H1 (cell line): ENCODE data around the gene CAMKK2. TPM values are rescaled to one million over a fixed set of nuclear protein-coding genes. Genes with fewer than 3 reads are reported as not detected.

Experiments used
- CREB1 ChIP-seq: IDR thresholded peaks from 2 replicates; pipeline ENCODE4 v1.6.1; 2012; ENCODE audit warnings: inconsistent platforms
- HDAC2 ChIP-seq, 2 experiments: fragments of 300-600 bp in 1 of 2; sonication (generic) in 1 of 2; IDR thresholded peaks; 2 replicates each; pipeline ENCODE4 v1.6.1; 2011 to 2012; ENCODE audit warnings: low read depth in 2 of 2, low read length in 2 of 2, mild to moderate bottlenecking in 2 of 2, moderate library complexity in 2 of 2, borderline replicate concordance in 1 of 2, inconsistent platforms in 1 of 2
- RFX5 ChIP-seq: IDR thresholded peaks from 2 replicates; pipeline ENCODE4 v1.6.1; 2011; ENCODE audit warnings: low read depth, low read length, improper control_type of control experiment, borderline replicate concordance
- SRF ChIP-seq: IDR thresholded peaks from 2 replicates; pipeline ENCODE4 v1.6.1; 2011; ENCODE audit warnings: mild to moderate bottlenecking, low read depth, low read length, moderate library complexity
- TEAD4 ChIP-seq: IDR thresholded peaks from 2 replicates; pipeline ENCODE4 v1.6.1; 2012; ENCODE audit warnings: low read depth, low read length, inconsistent platforms, mixed read lengths
- ZNF274 ChIP-seq: IDR thresholded peaks from 2 replicates; pipeline ENCODE4 v1.7.0; 2012; ENCODE audit warnings: low read length, borderline replicate concordance; ENCODE audit errors: extremely low read depth
- polyA plus RNA-seq, 7 experiments: library from polyadenylated mRNA; depleted of rRNA in 3 of 7; stranded (reverse) in 5 of 7; unstranded in 2 of 7; fragments of >200 nt in 5 of 7; fragments of 200-250 nt in 2 of 7; gene quantifications; 1 replicate in 5 of 7; 2 replicates in 1 of 7; 4 replicates in 1 of 7; pipeline versions ENCODE4 v1.2.1 to v1.2.3, GENCODE V29; 2011 to 2013; ENCODE audit warnings: missing spikeins in 2 of 7, mixed read lengths in 2 of 7
- total RNA-seq: library from RNA; stranded (reverse); fragmentation: NEBNext Ultra II Directional; extraction: Animal tissue kit (Norgen Biotek cat#: 25700); gene quantifications from 2 replicates; pipeline ENCODE4 v1.2.1, GENCODE V29; 2021
- TF ChIP-seq, protein P1 (sequence below): fragments of 300-600 bp; sonication (generic); IDR thresholded peaks from 2 replicates; pipeline ENCODE4 v1.7.1; 2012; ENCODE audit warnings: low read length, moderate library complexity, mild to moderate bottlenecking, inconsistent platforms; ENCODE audit not compliant: insufficient replicate concordance
- TF ChIP-seq, protein P2 (sequence below): IDR thresholded peaks from 2 replicates; pipeline ENCODE4 v1.6.1; 2012; ENCODE audit warnings: inconsistent platforms

The CAMKK2 gene
- total and polyA plus RNA-seq, 2 of the 8 experiments (the other 6 are each of a cell fraction or from before 2014, with no cell fraction given): 29.6 to 30.6 TPM

- TF ChIP-seq, protein P1, sequence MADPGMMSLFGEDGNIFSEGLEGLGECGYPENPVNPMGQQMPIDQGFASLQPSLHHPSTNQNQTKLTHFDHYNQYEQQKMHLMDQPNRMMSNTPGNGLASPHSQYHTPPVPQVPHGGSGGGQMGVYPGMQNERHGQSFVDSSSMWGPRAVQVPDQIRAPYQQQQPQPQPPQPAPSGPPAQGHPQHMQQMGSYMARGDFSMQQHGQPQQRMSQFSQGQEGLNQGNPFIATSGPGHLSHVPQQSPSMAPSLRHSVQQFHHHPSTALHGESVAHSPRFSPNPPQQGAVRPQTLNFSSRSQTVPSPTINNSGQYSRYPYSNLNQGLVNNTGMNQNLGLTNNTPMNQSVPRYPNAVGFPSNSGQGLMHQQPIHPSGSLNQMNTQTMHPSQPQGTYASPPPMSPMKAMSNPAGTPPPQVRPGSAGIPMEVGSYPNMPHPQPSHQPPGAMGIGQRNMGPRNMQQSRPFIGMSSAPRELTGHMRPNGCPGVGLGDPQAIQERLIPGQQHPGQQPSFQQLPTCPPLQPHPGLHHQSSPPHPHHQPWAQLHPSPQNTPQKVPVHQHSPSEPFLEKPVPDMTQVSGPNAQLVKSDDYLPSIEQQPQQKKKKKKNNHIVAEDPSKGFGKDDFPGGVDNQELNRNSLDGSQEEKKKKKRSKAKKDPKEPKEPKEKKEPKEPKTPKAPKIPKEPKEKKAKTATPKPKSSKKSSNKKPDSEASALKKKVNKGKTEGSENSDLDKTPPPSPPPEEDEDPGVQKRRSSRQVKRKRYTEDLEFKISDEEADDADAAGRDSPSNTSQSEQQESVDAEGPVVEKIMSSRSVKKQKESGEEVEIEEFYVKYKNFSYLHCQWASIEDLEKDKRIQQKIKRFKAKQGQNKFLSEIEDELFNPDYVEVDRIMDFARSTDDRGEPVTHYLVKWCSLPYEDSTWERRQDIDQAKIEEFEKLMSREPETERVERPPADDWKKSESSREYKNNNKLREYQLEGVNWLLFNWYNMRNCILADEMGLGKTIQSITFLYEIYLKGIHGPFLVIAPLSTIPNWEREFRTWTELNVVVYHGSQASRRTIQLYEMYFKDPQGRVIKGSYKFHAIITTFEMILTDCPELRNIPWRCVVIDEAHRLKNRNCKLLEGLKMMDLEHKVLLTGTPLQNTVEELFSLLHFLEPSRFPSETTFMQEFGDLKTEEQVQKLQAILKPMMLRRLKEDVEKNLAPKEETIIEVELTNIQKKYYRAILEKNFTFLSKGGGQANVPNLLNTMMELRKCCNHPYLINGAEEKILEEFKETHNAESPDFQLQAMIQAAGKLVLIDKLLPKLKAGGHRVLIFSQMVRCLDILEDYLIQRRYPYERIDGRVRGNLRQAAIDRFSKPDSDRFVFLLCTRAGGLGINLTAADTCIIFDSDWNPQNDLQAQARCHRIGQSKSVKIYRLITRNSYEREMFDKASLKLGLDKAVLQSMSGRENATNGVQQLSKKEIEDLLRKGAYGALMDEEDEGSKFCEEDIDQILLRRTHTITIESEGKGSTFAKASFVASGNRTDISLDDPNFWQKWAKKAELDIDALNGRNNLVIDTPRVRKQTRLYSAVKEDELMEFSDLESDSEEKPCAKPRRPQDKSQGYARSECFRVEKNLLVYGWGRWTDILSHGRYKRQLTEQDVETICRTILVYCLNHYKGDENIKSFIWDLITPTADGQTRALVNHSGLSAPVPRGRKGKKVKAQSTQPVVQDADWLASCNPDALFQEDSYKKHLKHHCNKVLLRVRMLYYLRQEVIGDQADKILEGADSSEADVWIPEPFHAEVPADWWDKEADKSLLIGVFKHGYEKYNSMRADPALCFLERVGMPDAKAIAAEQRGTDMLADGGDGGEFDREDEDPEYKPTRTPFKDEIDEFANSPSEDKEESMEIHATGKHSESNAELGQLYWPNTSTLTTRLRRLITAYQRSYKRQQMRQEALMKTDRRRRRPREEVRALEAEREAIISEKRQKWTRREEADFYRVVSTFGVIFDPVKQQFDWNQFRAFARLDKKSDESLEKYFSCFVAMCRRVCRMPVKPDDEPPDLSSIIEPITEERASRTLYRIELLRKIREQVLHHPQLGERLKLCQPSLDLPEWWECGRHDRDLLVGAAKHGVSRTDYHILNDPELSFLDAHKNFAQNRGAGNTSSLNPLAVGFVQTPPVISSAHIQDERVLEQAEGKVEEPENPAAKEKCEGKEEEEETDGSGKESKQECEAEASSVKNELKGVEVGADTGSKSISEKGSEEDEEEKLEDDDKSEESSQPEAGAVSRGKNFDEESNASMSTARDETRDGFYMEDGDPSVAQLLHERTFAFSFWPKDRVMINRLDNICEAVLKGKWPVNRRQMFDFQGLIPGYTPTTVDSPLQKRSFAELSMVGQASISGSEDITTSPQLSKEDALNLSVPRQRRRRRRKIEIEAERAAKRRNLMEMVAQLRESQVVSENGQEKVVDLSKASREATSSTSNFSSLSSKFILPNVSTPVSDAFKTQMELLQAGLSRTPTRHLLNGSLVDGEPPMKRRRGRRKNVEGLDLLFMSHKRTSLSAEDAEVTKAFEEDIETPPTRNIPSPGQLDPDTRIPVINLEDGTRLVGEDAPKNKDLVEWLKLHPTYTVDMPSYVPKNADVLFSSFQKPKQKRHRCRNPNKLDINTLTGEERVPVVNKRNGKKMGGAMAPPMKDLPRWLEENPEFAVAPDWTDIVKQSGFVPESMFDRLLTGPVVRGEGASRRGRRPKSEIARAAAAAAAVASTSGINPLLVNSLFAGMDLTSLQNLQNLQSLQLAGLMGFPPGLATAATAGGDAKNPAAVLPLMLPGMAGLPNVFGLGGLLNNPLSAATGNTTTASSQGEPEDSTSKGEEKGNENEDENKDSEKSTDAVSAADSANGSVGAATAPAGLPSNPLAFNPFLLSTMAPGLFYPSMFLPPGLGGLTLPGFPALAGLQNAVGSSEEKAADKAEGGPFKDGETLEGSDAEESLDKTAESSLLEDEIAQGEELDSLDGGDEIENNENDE: no peak
- no peak for TF ChIP-seq ZNF274
- no peak for TF ChIP-seq RFX5
- TF ChIP-seq TEAD4: no peak
- no peak for TF ChIP-seq HDAC2 (IDR thresholded peaks at IDR 0.05; ENCODE audit: borderline replicate concordance in 1 of 2, low read depth in 2 of 2, low read length in 2 of 2)
- TF ChIP-seq CREB1: no peak
- TF ChIP-seq SRF: no peak
- TF ChIP-seq, protein P2, sequence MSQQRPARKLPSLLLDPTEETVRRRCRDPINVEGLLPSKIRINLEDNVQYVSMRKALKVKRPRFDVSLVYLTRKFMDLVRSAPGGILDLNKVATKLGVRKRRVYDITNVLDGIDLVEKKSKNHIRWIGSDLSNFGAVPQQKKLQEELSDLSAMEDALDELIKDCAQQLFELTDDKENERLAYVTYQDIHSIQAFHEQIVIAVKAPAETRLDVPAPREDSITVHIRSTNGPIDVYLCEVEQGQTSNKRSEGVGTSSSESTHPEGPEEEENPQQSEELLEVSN: no peak
These were observed 77.7 kb downstream of the CAMKK2 start (continued) for GRCh38 chr12:121218588-121219352.
